ENCODE data around the gene EXOSC9. TPM values are rescaled to one million over a fixed set of nuclear protein-coding genes. Genes with fewer than 3 reads are reported as not detected.

EXOSC9 gene, protein sequence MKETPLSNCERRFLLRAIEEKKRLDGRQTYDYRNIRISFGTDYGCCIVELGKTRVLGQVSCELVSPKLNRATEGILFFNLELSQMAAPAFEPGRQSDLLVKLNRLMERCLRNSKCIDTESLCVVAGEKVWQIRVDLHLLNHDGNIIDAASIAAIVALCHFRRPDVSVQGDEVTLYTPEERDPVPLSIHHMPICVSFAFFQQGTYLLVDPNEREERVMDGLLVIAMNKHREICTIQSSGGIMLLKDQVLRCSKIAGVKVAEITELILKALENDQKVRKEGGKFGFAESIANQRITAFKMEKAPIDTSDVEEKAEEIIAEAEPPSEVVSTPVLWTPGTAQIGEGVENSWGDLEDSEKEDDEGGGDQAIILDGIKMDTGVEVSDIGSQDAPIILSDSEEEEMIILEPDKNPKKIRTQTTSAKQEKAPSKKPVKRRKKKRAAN
- total RNA-seq (2022; extraction: Qiagen RNA extraction) = 27.1 to 34.5 TPM (median 28.0 TPM) in 5 replicates

GRCh38 chr4:121800961-121801714, at the start of gene EXOSC9:
EXOSC9 (plus strand) TSS chr4:121801323; CDS start chr4:121801425, 102 bp downstream.

GRCh38 chr4:121764702-121765367, 36.3 kb upstream of the EXOSC9 start, which contains the start of gene SMIM43:
SMIM43 (minus strand) TSS chr4:121765164; CDS start chr4:121765105, 59 bp downstream.

DNA sequence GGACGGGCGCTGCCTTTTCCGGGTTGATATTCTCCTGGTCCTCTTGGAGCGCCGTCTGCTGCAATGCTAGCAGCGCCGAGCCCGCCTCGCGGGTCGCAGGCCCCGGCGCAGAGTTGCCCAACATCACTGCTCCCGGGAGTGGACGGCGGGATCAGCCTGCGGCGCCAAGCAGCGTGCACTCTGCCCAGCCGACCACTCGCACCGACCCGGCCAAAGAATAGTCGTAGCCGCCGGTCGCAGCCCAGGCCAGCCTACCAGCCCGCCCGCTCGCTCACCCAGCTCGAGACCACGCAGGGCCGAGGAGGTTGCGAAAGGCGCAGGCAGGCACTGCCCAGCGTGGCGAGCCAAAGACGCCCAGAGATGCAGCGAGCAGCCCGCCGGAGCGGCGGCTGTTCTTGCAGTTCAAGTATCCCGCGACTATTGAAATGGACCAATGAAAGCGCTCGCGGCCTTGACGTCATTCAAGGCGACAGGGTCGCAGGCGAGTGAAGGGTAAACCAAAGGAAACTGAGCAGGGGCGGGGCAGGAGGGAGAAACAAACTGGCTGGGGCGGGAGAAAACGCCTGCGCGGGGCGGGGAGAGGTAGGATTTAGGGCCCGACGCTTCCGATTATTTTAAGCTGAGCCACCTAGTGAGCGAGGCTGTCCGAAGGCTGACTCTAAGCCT, 22.5 kb downstream of the EXOSC9 start, which contains the start of gene CCNA2:
Gene CCNA2, minus strand, starts transcription at position 379 of the 666 bp plus-strand sequence. Its CDS starts 255 bp downstream, at position 124.

Other genes starting within 250 kb of the EXOSC9 start
- 460 to 594 TPM (median 485 TPM) in 5 replicates for gene ANXA5, start 104.3 kb upstream of the EXOSC9 start, total RNA-seq (2022; extraction: Qiagen RNA extraction)
- gene SMIM43, start 36.2 kb upstream of the EXOSC9 start, total RNA-seq (2022; extraction: Qiagen RNA extraction) = 0.22 to 0.46 TPM (median 0.34 TPM) in 5 replicates
- gene CCNA2, start 22.6 kb downstream of the EXOSC9 start, total RNA-seq (2022; extraction: Qiagen RNA extraction) = 38.9 to 49.1 TPM (median 46.3 TPM) in 5 replicates
- gene BBS7, start 69.2 kb downstream of the EXOSC9 start, total RNA-seq (2022; extraction: Qiagen RNA extraction) = 11.1 to 15.2 TPM (median 14.1 TPM) in 5 replicates
- gene TRPC3, start 150.7 kb downstream of the EXOSC9 start, total RNA-seq (2022; extraction: Qiagen RNA extraction) = 0.05 to 0.07 TPM (median 0.07 TPM) in 3 of 5 replicates, not detected in the others

Measured in A549 treated with CORT108297 at 1 μM for 4 hours (cell line).